Keratinocyte (primary cell): ENCODE results near the gene SREBF2. TPM values are rescaled to one million over a fixed set of nuclear protein-coding genes. Genes with fewer than 3 reads are reported as not detected.

ENCODE experiments used
- DNase-seq: peaks from one replicate; pipeline ENCODE4 v3.0.0-alpha.2; 2011; ENCODE audit warnings: low read depth, missing footprints, low spot score
- FAIRE-seq: peaks from 2 replicates; lab custom pipeline; 2011; peaks lifted over from hg19 to GRCh38; lab: Jason Lieb, UNC
- H2AFZ ChIP-seq: 2 replicates; pipeline ENCODE4 v1.6.0; 2012; ENCODE audit warnings: low read length, control low read depth, inconsistent platforms; ENCODE audit not compliant: control insufficient read depth
- H3K27ac ChIP-seq: 2 replicates; pipeline ENCODE4 v1.5.1; 2011; ENCODE audit warnings: low read length; ENCODE audit not compliant: control insufficient read depth, insufficient read depth
- H3K27me3 ChIP-seq: 3 replicates; pipeline ENCODE4 v1.6.0; 2011; ENCODE audit warnings: low read length; ENCODE audit not compliant: control insufficient read depth, insufficient read depth; ENCODE audit errors: extremely low read depth
- H3K36me3 ChIP-seq, 2 experiments: 2 replicates in 1 of 2; 3 replicates in 1 of 2; pipeline ENCODE4 v1.5.1; 2011; ENCODE audit warnings: low read length in 2 of 2, mild to moderate bottlenecking in 1 of 2; ENCODE audit not compliant: control insufficient read depth in 2 of 2, insufficient read depth in 2 of 2; ENCODE audit errors: extremely low read depth in 1 of 2
- H3K4me1 ChIP-seq: 3 replicates; pipeline ENCODE4 v1.5.1; 2011; ENCODE audit warnings: low read length; ENCODE audit not compliant: control insufficient read depth, insufficient read depth; ENCODE audit errors: extremely low read depth
- H3K4me2 ChIP-seq: 3 replicates; pipeline ENCODE4 v1.6.0; 2011; ENCODE audit warnings: low read depth, low read length; ENCODE audit not compliant: control insufficient read depth, insufficient read depth; ENCODE audit errors: extremely low read depth
- H3K4me3 ChIP-seq, 3 experiments: fragments of 200-600 bp in 1 of 3; sonication (generic) in 1 of 3; 2 replicates in 2 of 3; 3 replicates in 1 of 3; pipeline ENCODE4 v1.5.1; 2011 to 2016; ENCODE audit warnings: low read length in 3 of 3, mild to moderate bottlenecking in 3 of 3, control low read depth in 2 of 3, inconsistent platforms in 1 of 3, low read depth in 1 of 3, mixed read lengths in 1 of 3, mixed run types in 1 of 3, moderate library complexity in 1 of 3; ENCODE audit not compliant: control insufficient read depth in 2 of 3, insufficient read depth in 2 of 3; ENCODE audit errors: extremely low read depth in 1 of 3
- H3K79me2 ChIP-seq: 2 replicates; pipeline ENCODE4 v1.6.0; 2012; ENCODE audit warnings: low read length; ENCODE audit not compliant: control insufficient read depth, insufficient read depth
- H3K9ac ChIP-seq: 3 replicates; pipeline ENCODE4 v1.6.0; 2011; ENCODE audit warnings: low read length; ENCODE audit not compliant: control insufficient read depth, insufficient read depth; ENCODE audit errors: extremely low read depth
- H3K9me1 ChIP-seq: 3 replicates; pipeline ENCODE4 v1.6.0; 2011; ENCODE audit warnings: low read length; ENCODE audit not compliant: control insufficient read depth, insufficient read depth; ENCODE audit errors: extremely low read depth
- H3K9me3 ChIP-seq: 2 replicates; pipeline ENCODE4 v1.5.1; 2012; ENCODE audit warnings: low read depth, low read length; ENCODE audit not compliant: control insufficient read depth
- H4K20me1 ChIP-seq: 3 replicates; pipeline ENCODE4 v1.6.0; 2011; ENCODE audit warnings: low read length; ENCODE audit not compliant: control insufficient read depth, insufficient read depth; ENCODE audit errors: extremely low read depth
- CTCF ChIP-seq, 3 experiments: IDR thresholded peaks in 1 of 3; conservative IDR thresholded peaks in 1 of 3; optimal IDR thresholded peaks in 1 of 3; 2 replicates in 2 of 3; 3 replicates in 1 of 3; pipeline versions ENCODE3 to v1.5.1; 2011; ENCODE audit warnings: low read length in 3 of 3, mild to moderate bottlenecking in 3 of 3, moderate library complexity in 2 of 3, control low read depth in 1 of 3, inconsistent platforms in 1 of 3; ENCODE audit not compliant: insufficient read depth in 2 of 3; ENCODE audit errors: extremely low read depth in 1 of 3
- EZH2 ChIP-seq: IDR thresholded peaks from one replicate; pipeline ENCODE4 v1.6.1; 2012; ENCODE audit warnings: inconsistent platforms, mild to moderate bottlenecking, low read length, moderate library complexity
- dilution Hi-C: fragments of 300-500 bp; cut with MboI; formaldehyde crosslinking; loops from one replicate; pipeline ENCODE4 v1.7.0; 2020; ENCODE audit warnings: low sequenced_read_pairs; ENCODE audit not compliant: extremely low pct_ligation_motif_present
- polyA plus RNA-seq, 5 experiments: library from polyadenylated mRNA; depleted of rRNA in 3 of 5; stranded (reverse) in 3 of 5; stranded (forward) in 1 of 5; unstranded in 1 of 5; fragments of >200 nt; gene quantifications; 1 replicate in 1 of 5; 2 replicates in 3 of 5; 3 replicates in 1 of 5; pipeline versions ENCODE4 v1.2.1 to v1.2.3, GENCODE V29; 2011 to 2012; ENCODE audit warnings: missing spikeins in 2 of 5, low read depth in 1 of 5, low replicate concordance in 1 of 5

Gene SREBF2
- polyA plus RNA-seq, 1 donor (not counting 4 experiments of a cell fraction or from before 2014, with no cell fraction given), result 57.5 TPM

DNA sequence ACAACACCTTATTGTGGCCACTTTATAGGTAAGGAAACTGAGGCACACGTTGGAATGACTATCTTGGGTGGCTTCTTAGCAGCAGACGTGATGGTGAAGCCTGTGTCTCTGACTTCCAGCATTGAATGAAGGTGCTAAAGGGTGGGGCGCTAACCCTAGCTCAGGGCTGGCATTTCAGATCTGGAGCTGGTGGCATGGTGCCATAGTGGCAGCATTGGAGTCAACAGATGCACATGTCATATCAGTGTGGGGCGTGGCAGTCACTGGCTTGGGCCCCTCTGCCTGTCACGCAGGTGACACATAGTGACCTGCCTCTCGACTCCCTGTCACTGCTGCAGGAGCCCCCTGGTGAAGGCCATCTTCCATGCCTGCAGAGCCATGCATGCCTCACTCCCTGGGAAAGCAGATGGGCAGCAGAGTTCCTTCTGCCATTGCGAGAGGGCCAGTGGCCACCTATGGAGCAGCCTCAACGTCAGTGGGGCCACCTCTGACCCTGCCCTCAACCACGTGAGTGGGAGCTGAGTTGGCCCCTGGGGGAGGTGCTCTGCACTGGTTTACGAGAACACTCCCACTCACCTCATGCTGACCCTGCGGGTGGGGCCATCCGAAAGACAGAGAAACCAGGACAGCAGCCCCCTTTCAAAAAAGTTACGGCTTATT, 67.2 kb downstream of the SREBF2 start:
- TF ChIP-seq EZH2, result no peak
- TF ChIP-seq CTCF (optimal IDR thresholded peaks at IDR 0.05 in 1 of 3, IDR thresholded peaks at IDR 0.05 in 1 of 3, conservative IDR thresholded peaks at IDR 0.05 in 1 of 3; ENCODE audit: extremely low read depth in 1 of 3, insufficient read depth in 2 of 3, low read length in 3 of 3), result no peak
- Histone ChIP-seq H3K9me1 (no peaks in the 10 kb centered on the region), H3K9ac (no peak overlapping the region), H3K27me3 (no peaks in the 10 kb centered on the region), H3K4me3 (no peak overlapping the region), H3K4me1 (no peaks in the 10 kb centered on the region), H3K27ac (no peak overlapping the region), H3K36me3 (peaks cover 59 to 62% of the 10 kb centered on the region in 2 experiments), H2AFZ (no peak overlapping the region), H3K9me3 (no peaks in the 10 kb centered on the region), H4K20me1 (peaks cover 3% of the 10 kb centered on the region), H3K4me2 (no peak overlapping the region), H3K79me2 (no peaks in the 10 kb centered on the region)
- no peak for FAIRE-seq
- dilution Hi-C loops, result no loop called here
- DNase-seq, result no peak

DNA sequence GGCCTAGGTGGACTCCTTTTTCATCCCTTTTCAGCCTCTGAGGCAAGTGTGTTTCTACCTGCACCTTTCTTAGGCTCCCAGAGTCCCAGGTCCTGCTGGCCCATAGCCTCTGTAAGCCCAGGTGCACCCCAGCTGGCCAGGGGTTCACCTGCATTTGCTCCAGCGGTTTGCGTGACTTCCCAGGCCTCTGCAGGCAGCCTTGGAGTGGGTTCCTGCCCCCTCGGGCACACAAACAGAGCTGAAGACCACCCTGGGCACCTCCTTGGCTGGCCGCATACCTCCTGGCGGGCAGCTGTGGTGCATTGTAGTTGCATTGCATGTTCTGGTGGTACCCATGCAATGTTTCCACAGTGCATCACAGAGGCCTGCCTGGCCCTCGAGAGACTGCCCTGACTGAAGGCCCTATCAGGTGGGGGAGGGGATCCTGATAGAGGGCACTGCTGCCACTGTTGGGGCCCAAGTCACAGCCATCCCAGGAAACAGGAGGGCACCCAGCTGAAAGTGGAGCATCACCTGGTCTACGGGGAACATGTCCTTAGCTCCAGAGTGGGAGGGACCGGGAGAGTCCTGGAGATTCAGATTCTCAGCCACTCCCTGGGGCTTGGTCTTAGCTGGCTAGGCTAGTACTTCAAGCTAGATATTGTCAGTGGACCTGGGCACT, 67.9 kb downstream of the SREBF2 start:
- Histone ChIP-seq H3K36me3 (peaks cover 62 to 65% of the 10 kb centered on the region in 2 experiments), H2AFZ (no peak overlapping the region), H4K20me1 (peaks cover 3% of the 10 kb centered on the region), H3K27me3 (no peaks in the 10 kb centered on the region), H3K79me2 (no peaks in the 10 kb centered on the region), H3K9me1 (no peaks in the 10 kb centered on the region), H3K27ac (no peak overlapping the region), H3K4me3 (no peak overlapping the region), H3K4me1 (no peaks in the 10 kb centered on the region), H3K4me2 (no peak overlapping the region), H3K9me3 (no peaks in the 10 kb centered on the region), H3K9ac (no peak overlapping the region)
- DNase-seq, result no peak
- no peak for FAIRE-seq
- TF ChIP-seq CTCF (optimal IDR thresholded peaks at IDR 0.05 in 1 of 3, IDR thresholded peaks at IDR 0.05 in 1 of 3, conservative IDR thresholded peaks at IDR 0.05 in 1 of 3; ENCODE audit: extremely low read depth in 1 of 3, insufficient read depth in 2 of 3, low read length in 3 of 3) (no peak), EZH2 (no peak)
- dilution Hi-C loops, result no loop called here
